Neutrophil (primary cell): Measurements from ENCODE around the gene TMEM273.

Source experiments
- H3K27ac ChIP-seq: fragments of 200-600 bp; sonication (generic); 2 replicates; pipeline ENCODE4 v1.5.1; 2016; ENCODE audit warnings: mild to moderate bottlenecking, moderate library complexity
- H3K27me3 ChIP-seq: fragments of 200-600 bp; sonication (generic); 2 replicates; pipeline ENCODE4 v1.6.0; 2016; ENCODE audit warnings: mild to moderate bottlenecking
- H3K36me3 ChIP-seq: fragments of 200-600 bp; sonication (generic); 2 replicates; pipeline ENCODE4 v1.5.1; 2017
- H3K4me1 ChIP-seq, 2 experiments: fragments of 200-600 bp in 1 of 2; sonication (generic) in 1 of 2; 1 replicate in 1 of 2; 2 replicates in 1 of 2; pipeline versions ENCODE4 v1.5.1 to v1.6.1; 2013 to 2016; ENCODE audit warnings: low read depth in 1 of 2, low read length in 1 of 2, mild to moderate bottlenecking in 1 of 2, moderate library complexity in 1 of 2; ENCODE audit not compliant: control insufficient read depth in 1 of 2, insufficient read depth in 1 of 2
- H3K4me3 ChIP-seq, 2 experiments: fragments of 200-600 bp in 1 of 2; sonication (generic) in 1 of 2; 1 replicate in 1 of 2; 2 replicates in 1 of 2; pipeline ENCODE4 v1.5.1; 2013 to 2016; ENCODE audit warnings: low read depth in 1 of 2, low read length in 1 of 2, mild to moderate bottlenecking in 1 of 2, moderate library complexity in 1 of 2
- H3K9me3 ChIP-seq: fragments of 200-600 bp; sonication (generic); 2 replicates; pipeline ENCODE4 v1.5.1; 2016
- TF ChIP-seq, protein P1 (sequence below): fragments of 200-600 bp; sonication (generic); IDR thresholded peaks from 2 replicates; pipeline ENCODE4 v1.5.1; 2016; ENCODE audit warnings: antibody characterized with exemption

TMEM273 gene

DNA sequence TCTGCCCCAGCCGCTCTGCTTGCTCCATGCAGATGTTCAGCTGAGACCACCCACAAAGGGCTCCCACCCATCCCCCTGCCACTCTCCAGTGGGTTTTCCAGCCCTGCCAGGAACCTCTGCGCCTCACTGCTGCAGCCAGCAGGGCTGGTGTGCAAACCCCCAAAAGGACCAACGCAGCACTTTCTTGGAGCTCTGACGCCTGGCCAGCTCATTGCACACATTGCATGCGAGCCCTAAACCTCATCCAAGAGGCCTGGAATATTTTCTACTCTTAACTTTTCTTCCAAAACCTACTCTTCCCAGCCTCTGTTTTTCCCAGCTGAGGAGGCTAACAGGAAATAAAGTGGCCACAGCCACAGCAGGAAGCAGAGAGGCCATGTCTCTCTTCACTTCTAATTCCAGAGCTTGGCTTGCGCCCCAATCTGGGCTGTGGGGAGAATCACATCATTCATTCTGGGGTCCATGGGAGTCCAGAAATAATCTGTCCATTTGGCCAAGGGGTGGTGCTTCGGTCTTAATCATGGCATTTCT lies 49.8 kb downstream of the TMEM273 start:
- TF ChIP-seq, protein P1, sequence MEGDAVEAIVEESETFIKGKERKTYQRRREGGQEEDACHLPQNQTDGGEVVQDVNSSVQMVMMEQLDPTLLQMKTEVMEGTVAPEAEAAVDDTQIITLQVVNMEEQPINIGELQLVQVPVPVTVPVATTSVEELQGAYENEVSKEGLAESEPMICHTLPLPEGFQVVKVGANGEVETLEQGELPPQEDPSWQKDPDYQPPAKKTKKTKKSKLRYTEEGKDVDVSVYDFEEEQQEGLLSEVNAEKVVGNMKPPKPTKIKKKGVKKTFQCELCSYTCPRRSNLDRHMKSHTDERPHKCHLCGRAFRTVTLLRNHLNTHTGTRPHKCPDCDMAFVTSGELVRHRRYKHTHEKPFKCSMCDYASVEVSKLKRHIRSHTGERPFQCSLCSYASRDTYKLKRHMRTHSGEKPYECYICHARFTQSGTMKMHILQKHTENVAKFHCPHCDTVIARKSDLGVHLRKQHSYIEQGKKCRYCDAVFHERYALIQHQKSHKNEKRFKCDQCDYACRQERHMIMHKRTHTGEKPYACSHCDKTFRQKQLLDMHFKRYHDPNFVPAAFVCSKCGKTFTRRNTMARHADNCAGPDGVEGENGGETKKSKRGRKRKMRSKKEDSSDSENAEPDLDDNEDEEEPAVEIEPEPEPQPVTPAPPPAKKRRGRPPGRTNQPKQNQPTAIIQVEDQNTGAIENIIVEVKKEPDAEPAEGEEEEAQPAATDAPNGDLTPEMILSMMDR, result no peak
- Histone ChIP-seq H3K27ac (no peak overlapping the region), H3K4me3 (no peak overlapping the region), H3K9me3 (no peaks in the 10 kb centered on the region), H3K4me1 (peaks cover 5 to 7% of the 10 kb centered on the region in 2 experiments), H3K36me3 (no peaks in the 10 kb centered on the region), H3K27me3 (no peaks in the 10 kb centered on the region)

DNA sequence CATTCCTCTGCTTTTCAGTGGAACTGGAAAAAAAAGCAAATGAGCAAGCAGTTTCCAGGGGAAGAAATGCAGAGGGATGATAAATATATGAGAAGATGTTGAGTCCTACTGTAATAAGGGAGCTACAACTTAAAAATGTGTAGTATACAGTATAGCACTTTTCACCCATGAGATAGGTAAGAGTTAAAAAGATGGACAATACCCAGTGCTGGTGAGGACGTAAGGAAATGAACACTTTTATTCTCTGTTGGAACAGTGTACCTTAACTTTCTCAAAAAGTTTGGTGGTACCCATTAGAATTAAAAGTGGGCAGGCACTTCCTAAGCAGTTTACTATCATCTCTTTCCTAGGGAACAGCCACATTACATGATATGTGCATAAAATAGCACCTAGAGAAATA lies 51.7 kb downstream of the TMEM273 start:
- Histone ChIP-seq H3K36me3 (no peaks in the 10 kb centered on the region), H3K27ac (no peak overlapping the region), H3K9me3 (no peaks in the 10 kb centered on the region), H3K27me3 (no peaks in the 10 kb centered on the region), H3K4me1 (peaks cover 5 to 7% of the 10 kb centered on the region in 2 experiments), H3K4me3 (no peak overlapping the region)
- TF ChIP-seq, protein P1, result no peak

DNA sequence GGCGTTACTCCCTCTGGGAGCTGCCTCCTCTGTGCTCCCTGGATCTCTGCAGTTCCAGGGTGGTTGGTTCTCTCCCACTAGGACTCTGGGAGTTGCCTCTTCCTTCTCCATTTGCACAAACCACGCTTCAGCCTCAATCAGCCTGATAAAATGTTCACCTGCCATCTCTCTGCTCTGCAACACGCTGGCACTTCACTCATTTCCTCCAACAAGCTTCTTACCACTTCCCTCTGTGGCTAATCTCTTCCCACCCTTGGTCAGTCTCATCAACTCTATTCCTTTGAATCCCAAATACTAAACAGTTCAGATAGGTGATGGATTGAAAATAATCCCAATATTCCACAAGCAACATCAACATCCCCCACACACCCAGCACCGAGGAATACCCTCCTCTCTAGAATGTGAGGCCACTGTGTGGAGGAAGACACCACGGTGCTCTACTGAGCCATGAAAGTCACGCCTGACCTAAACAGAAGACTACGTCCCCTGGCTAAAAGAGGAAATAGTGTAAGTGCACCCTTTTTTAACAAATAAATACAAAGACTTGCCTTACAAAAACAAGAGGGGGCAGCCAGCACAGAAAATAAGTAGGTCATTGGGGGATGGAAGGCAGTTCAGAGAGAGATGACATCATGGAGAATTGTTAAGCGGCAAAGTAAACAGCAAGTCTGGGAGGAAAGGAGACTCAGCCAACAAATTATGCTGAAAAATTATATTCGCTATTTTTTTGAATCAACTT lies 52.4 kb downstream of the TMEM273 start:
- TF ChIP-seq, protein P1, result no peak
- Histone ChIP-seq H3K4me1 (peaks cover 5 to 7% of the 10 kb centered on the region in 2 experiments), H3K36me3 (no peaks in the 10 kb centered on the region), H3K4me3 (no peak overlapping the region), H3K27me3 (no peaks in the 10 kb centered on the region), H3K9me3 (no peaks in the 10 kb centered on the region), H3K27ac (peak overlapping the region; percentile 27)

DNA sequence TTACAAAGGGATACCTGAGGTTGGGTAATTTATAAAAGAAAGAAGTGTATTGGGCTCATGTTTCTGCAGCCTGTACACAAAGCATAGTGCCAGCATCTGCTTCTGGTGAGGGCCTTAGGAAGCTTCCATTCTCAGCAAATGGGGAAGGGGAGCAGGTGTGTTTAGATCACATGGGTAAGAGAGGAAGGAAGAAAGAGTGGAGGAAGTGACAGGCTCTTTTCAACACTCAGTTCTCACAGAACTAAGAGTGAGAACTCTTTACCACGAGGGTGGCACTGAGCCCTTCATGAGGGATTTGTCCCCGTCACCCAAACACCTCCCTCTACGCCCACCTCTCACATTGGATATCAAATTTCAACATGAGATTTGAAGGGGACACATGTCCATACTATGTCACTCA lies 53.9 kb downstream of the TMEM273 start:
- H3K9me3 ChIP-seq, result no peaks in the 10 kb centered on the region
- H3K4me1 ChIP-seq, result peaks cover 5 to 7% of the 10 kb centered on the region in 2 experiments
- no peaks in the 10 kb centered on the region for H3K27me3 ChIP-seq
- no peak overlapping the region for H3K4me3 ChIP-seq
- H3K27ac ChIP-seq, result no peak overlapping the region
- TF ChIP-seq, protein P1, result no peak
- H3K36me3 ChIP-seq, result no peaks in the 10 kb centered on the region

DNA sequence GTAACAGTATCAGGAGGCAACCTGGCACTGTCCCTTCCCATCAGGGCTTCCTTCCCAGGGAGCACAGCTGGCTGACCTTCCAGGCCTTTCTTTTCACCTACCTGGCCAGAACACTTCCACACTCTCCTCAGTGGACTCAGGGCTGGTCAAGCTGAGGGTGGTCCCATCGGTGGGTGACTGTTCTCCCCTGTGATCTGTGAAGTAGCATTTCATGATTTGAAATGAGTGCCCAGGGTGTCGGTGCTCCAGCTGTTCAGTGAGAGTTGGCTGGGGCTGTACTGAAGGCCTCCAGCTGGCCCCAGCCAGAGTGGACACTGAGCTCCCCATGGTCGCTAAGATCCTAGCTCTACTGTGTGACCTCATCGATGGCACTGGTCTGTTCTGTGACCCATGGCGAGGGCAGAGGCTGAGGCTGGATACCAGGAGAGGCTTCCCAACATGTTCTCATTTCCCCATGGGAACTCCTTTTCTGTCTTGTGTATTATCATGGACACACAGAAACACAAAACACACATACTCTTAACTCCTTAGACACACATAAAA lies 54.4 kb downstream of the TMEM273 start, which contains the start of gene FAM170B:
TSS of gene FAM170B (minus strand) at position 316 of the 543 bp plus-strand sequence. CDS start at position 213, 103 bp downstream.
- Histone ChIP-seq H3K27ac (no peak within 1 kb of the TSS), H3K36me3 (no peaks in the 10 kb centered on the region), H3K4me1 (peaks cover 5 to 7% of the 10 kb centered on the region in 2 experiments), H3K27me3 (no peaks in the 10 kb centered on the region), H3K4me3 (no peak within 1 kb of the TSS), H3K9me3 (no peaks in the 10 kb centered on the region)
- TF ChIP-seq, protein P1, result no peak
